Measurements from ENCODE around the gene EEF1AKMT3.
"Not testable (repeated sequence)": the region's sequence is repeated elsewhere in the genome, so short reads cannot be mapped to it uniquely, and the experiment has no call there.

EEF1AKMT3 gene

GRCh38 chr12:57765698-57766463, 6.5 kb upstream of the EEF1AKMT3 start:
- DNase-seq (ENCODE audit: low read depth): no peak

- no peak for DNase-seq (ENCODE audit: low read depth)
These were observed 5.7 kb upstream of the EEF1AKMT3 start, which contains the start of gene CYP27B1 for GRCh38 chr12:57766464-57767304. Gene CYP27B1, minus strand, starts transcription at chr12:57767078. Its CDS starts 37 bp downstream, at chr12:57767041.

DNA sequence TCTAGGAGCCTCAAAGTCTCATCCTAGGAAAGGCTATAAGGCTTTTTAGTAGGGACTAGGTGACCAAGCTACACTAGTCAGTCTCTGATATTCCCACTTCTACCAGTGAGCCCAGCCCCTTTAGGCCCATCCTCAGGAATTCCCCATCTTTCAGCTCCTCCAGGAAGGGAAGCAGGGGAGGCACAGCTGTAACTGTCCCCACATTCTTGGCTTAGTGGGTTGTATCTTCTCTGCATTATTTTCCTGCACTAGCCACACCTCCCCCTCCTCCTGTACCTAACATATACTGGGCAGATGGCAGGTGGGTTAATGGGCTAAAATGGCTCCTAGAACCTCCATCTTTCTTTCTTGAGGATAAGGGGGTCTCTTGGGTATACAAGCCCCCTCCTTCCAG, 5.1 kb upstream of the EEF1AKMT3 start:
- no peak for DNase-seq (ENCODE audit: low read depth)

- DNase-seq (ENCODE audit: low read depth): no peak
These were observed 4.5 kb upstream of the EEF1AKMT3 start for GRCh38 chr12:57767876-57768275.

DNA sequence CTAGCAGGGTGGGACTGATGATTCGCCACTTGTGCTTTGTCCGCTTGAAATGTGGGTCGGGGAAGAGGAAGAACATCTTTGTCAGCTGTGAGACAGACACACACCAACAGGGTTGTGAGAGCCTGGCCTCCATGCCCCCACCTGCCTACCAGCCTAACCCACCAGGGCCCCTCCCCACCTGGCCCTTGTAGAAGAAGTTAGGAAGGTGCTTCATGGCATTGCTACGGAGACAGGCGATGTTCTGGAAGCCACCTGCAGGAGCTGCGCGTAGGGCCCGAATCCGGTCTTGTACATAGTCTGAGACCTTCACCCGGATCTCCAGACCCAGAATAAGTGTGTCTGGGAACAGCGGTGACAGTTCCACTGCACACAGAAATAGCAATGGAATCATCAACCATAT, 2.8 kb upstream of the EEF1AKMT3 start:
- no peak for DNase-seq (ENCODE audit: low read depth)

GRCh38 chr12:57770734-57771133, 1.7 kb upstream of the EEF1AKMT3 start:
- DNase-seq (ENCODE audit: low read depth): no peak

DNA sequence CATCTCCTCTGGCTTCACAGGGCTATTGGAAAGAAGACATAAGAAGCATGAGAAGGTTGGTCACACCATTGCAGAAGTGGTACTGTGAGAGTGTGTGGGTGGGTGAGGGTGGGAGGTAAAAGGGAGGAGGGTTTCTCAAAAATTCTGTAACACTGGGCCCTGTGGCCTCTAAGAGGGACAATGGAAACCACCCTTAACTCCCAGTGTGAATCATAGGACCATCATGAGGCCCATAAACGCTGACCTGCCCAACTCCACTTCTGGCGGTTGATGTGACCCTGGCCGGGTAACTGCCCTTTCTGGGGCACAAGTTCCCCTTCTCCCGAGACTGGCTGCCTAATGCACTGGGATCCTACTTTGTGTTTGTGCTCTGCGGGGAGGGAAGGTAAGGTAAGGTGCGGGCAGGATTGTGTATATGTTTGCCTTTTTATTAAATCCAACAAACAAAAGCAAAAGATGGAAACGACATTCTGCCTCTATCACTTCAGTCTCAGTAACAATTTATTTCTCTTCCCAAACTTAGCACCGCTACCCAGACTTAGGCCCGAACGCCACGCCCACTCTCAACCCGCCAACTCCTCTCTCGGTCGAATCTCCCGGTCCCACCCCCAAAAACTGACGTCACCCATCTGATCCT, 1.1 kb upstream of the EEF1AKMT3 start:
- DNase-seq (ENCODE audit: low read depth): peak; percentile 90

- peak; percentile 91 for DNase-seq (ENCODE audit: low read depth)
These were observed 463 bp upstream of the EEF1AKMT3 start, which contains the start of gene METTL1 for GRCh38 chr12:57771873-57772428. Gene METTL1, minus strand, starts transcription at chr12:57772105. Its CDS starts 22 bp downstream, at chr12:57772083.

DNA sequence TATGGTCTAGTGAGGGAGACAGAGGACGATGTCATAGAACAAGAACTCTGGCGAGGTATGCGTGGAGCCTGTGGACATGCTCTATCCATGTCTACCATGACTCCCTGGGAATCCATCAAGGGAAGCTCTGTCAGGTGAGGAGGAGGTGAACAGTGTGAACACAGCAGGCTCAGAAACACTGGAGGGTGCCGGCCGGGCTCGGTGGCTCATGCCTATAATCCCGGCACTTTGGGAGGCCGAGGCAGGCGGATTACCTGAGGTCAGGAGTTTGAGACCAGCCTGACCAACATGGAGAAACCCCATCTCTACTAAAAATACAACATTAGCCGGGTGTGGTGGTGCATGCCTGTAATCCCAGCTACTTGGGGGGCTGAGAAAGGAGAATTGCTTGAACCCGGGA, 2.2 kb downstream of the EEF1AKMT3 start:
- DNase-seq (ENCODE audit: low read depth): not testable (repeated sequence)

- no peak for DNase-seq (ENCODE audit: low read depth)
These were observed 2.6 kb downstream of the EEF1AKMT3 start for GRCh38 chr12:57775044-57775443.

DNA sequence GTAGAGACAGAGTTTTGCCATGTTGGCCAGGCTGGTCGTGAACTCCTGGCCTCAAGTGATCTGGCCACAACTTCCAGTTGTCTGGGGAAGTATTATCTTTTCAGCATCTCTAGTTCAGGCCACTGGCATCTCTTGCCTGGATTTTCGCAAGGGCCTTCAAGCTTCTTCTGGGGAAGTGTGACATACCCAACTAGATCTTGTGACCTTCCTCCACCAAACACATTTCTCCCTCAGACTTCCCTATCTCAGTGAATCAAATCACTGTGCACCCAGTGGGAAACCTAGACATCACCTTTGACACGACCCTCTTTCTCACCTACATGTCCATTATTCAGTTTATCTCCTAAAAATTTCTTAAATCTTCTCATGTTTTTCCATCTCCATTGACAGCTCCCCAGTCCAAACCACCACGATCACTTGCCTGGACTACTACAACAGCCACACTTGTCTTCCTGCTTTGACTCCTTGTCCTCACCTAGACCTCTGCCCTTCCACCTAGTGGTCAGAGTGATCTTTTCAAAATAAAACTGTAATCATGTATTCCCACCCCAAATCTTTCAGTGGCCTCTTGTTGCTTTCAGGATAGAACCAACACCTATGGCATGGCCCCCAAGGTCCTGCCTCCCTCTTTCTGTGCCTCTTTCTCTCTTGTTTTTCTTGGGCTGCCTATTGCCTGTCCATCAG, 3.3 kb downstream of the EEF1AKMT3 start:
- no peak for DNase-seq (ENCODE audit: low read depth)

DNA sequence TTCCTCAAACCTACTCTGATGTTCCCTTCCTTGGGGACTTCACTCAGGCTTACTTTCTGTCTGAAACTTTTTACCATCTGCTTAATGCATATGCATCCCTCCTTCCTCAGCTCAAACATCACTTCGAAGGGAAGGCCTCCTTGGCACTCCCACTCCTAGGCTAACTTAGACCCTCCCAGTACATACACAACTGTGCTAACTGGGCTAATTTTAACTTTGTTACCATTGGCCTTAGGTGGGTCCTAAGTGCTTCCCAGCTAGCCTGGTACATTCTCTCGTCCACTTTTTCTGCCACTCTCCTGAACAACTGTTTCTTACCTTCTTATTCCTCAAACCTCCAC, 3.8 kb downstream of the EEF1AKMT3 start:
- DNase-seq (ENCODE audit: low read depth): no peak

- no peak for DNase-seq (ENCODE audit: low read depth)
These were observed 5.0 kb downstream of the EEF1AKMT3 start for GRCh38 chr12:57777367-57777766.

DNA sequence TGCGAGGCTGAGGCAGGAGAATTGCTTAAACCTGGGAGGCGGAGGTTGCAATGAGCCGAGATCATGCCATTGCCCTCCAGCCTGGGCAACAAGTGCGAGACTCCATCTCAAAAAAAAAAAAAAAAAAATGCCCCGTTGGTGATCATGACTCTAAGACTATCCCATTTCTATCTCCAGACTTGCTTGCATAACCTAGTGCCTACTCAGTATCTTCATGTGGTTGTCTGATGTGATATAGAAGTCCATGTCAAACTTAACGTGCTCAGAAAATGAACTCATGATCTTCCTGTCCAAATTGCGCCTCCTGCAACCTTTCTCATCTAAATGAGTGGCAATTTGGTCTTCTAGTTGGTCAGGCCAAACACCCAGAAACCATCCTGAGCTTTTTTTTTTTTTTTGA, 5.5 kb downstream of the EEF1AKMT3 start:
- no peak for DNase-seq (ENCODE audit: low read depth)

DNA sequence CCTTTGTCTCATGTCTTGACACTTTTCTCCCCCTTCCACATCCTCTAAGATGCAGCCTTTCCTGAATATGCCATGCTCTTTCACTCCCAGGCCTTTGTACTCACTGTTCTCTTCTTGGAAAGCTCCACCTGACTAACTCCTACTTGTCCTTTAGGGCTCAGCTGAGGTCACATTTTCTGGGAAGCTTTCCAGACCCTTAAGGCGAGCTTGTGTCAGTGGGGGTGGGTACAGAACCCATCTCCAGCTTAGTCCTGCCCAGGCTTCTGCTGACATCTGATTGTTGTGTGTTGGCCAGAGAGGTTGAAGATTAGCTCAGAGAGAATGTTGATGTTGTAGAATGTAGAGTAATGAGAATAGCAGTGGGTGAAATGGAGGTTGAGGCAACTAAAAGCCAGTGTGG, 7.3 kb downstream of the EEF1AKMT3 start:
- DNase-seq (ENCODE audit: low read depth): no peak

DNA sequence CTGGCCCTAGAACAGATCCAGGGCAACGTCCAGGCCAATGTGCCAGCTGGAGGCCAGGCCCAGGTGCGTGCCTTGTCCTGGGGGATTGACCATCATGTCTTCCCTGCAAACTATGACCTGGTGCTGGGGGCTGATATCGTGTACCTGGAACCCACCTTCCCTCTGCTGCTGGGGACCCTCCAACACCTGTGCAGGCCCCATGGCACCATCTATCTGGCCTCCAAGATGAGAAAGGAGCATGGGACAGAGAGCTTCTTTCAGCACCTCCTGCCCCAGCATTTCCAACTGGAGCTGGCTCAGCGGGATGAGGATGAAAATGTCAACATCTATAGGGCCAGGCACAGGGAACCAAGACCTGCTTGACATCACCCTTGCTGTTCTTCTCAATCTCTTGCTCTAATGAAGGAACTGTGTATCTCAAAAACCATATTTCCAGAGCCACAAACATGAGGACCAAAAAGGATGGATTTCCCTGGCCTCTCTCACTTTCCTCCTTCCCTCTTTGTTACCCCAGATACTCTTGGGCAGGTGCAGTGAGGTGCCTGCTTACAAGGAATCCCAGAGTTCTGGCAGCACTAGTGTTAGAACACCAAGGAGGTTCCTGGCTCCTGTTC, 8.0 kb downstream of the EEF1AKMT3 start:
- DNase-seq (ENCODE audit: low read depth): no peak

- DNase-seq (ENCODE audit: low read depth): no peak
These were observed 8.8 kb downstream of the EEF1AKMT3 start for GRCh38 chr12:57781244-57781643.

DNA sequence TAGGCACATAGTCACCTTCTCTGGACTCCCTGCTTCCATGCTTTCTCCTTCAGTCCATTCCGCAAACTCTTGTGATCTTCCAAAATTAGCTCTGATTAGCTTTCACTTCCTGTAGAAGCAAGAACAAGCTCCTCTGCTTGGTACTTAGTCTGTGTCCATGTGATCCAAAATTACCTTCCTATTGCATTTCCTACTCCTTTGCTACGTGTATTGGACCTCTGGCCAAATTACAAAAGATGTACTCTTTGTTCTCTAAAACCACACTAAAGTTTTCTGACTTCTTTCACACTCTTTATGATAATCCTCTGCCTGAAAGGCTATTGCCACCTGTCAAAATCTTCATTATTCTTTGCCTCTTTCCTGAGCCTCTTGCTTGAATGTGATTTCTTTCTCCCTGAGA, 9.4 kb downstream of the EEF1AKMT3 start:
- no peak for DNase-seq (ENCODE audit: low read depth)

GRCh38 chr12:57782243-57782607, 9.8 kb downstream of the EEF1AKMT3 start:
- DNase-seq (ENCODE audit: low read depth): no peak

GRCh38 chr12:57782608-57783465, 10.4 kb downstream of the EEF1AKMT3 start, which contains the start of gene TSFM:
Gene TSFM, plus strand, starts transcription at chr12:57782787. Its CDS starts 15 bp downstream, at chr12:57782802.
- DNase-seq (ENCODE audit: low read depth): peak; percentile 93

Measured in stimulated activated CD4-positive, alpha-beta T cell treated with anti-CD3 and anti-CD28 coated beads, Interleukin-2, amount 100 ng/mL, for 4 hours (primary cell).